Mucosa of descending colon (tissue), 3 donors: ENCODE results near the gene DST. TPM values are rescaled to one million over a fixed set of nuclear protein-coding genes. Genes with fewer than 3 reads are reported as not detected.
"Not testable (repeated sequence)": the region's sequence is repeated elsewhere in the genome, so short reads cannot be mapped to it uniquely, and the experiment has no call there.

ENCODE experiments used
- ATAC-seq: fragments of 200-7000 bp; cut with Tn5 transposase; one replicate; pipeline ENCODE4 v1.9.1; 2020; ENCODE audit warnings: mild to moderate bottlenecking, moderate library complexity
- DNase-seq, 3 donors: peaks; one replicate each; pipeline ENCODE4 v3.0.0-alpha.2; 2020
- H3K36me3 ChIP-seq: fragments of 200-600 bp; one replicate; pipeline ENCODE4 v1.8.0; 2021; ENCODE audit warnings: low read depth, mild to moderate bottlenecking
- H3K4me1 ChIP-seq: fragments of 200-600 bp; one replicate; pipeline ENCODE4 v1.8.0; 2021; ENCODE audit warnings: low read depth, mild to moderate bottlenecking
- H3K4me3 ChIP-seq: fragments of 200-600 bp; one replicate; pipeline ENCODE4 v1.8.0; 2021; ENCODE audit warnings: mild to moderate bottlenecking
- H3K9me3 ChIP-seq: fragments of 200-600 bp; one replicate; pipeline ENCODE4 v1.8.0; 2021; ENCODE audit warnings: mild to moderate bottlenecking
- CTCF ChIP-seq: fragments of 200-600 bp; IDR thresholded peaks from one replicate; pipeline ENCODE4 v1.8.0; 2022; ENCODE audit warnings: antibody characterized with exemption, mild to moderate bottlenecking
- intact Hi-C, 2 donors: fragments of 100-400 bp; cut with DNase I in 1 of 2; cut with micrococcal nuclease in 1 of 2; formaldehyde crosslinking; loops; one replicate each; pipeline versions ENCODE4 v1.11.0 to v1.11.1; 2022; cut with DNase I, micrococcal nuclease
- total RNA-seq, 3 donors: library from RNA; stranded (reverse); fragmentation: NEBNext Ultra II Directional in 2 of 3; extraction: Animal tissue kit (Norgen Biotek cat#: 25700) in 2 of 3; gene quantifications; one replicate each; pipeline versions ENCODE4 v1.2.1 to v1.2.4, GENCODE V29; 2021 to 2023
- donor health status: DM: no; HTN: no; CAD: no; lungs with moderate emphysema.
- donor health status: DM: no; HTN: no; CAD: no.
- donor health status: DM: no; HTN: yes; CAD: no.

DST gene
- total RNA-seq, 3 donors from 2014 or later, result 208 to 580 (median 356) TPM

- DNase-seq, result no peak
- intact Hi-C loops, result no loop called here
- H3K4me3 ChIP-seq, result peak overlapping the region; percentile 1
- no peaks in the 10 kb centered on the region for H3K9me3 ChIP-seq
- peaks cover 17% of the 10 kb centered on the region for H3K4me1 ChIP-seq
- no peak for TF ChIP-seq CTCF
- peak; percentile 60 for ATAC-seq
- no peaks in the 10 kb centered on the region for H3K36me3 ChIP-seq
These were observed 28.5 kb upstream of the DST start for GRCh38 chr6:56671160-56671559.

GRCh38 chr6:56669041-56669440 is 26.4 kb upstream of the DST start:
- Histone ChIP-seq H3K9me3 (no peaks in the 10 kb centered on the region), H3K4me1 (peaks cover 17% of the 10 kb centered on the region), H3K4me3 (no peak overlapping the region), H3K36me3 (no peaks in the 10 kb centered on the region)
- no peak for TF ChIP-seq CTCF
- ATAC-seq (no peak), DNase-seq (no peak)
- intact Hi-C loops, result no loop called here

- TF ChIP-seq CTCF, result no peak
- ATAC-seq (no peak), DNase-seq (no peak)
- intact Hi-C loops, result no loop called here
- H3K9me3 ChIP-seq, result no peaks in the 10 kb centered on the region
- H3K4me3 ChIP-seq, result no peak overlapping the region
- H3K4me1 ChIP-seq, result peaks cover 17% of the 10 kb centered on the region
- H3K36me3 ChIP-seq, result no peaks in the 10 kb centered on the region
These were observed 25.5 kb upstream of the DST start for GRCh38 chr6:56668158-56668557.

GRCh38 chr6:56667336-56667735 is 24.6 kb upstream of the DST start:
- no peak for TF ChIP-seq CTCF
- ATAC-seq (no peak), DNase-seq (no peak)
- no peaks in the 10 kb centered on the region for H3K9me3 ChIP-seq
- intact Hi-C loops, result no loop called here
- peaks cover 14% of the 10 kb centered on the region for H3K4me1 ChIP-seq
- no peak overlapping the region for H3K4me3 ChIP-seq
- H3K36me3 ChIP-seq, result no peaks in the 10 kb centered on the region

- TF ChIP-seq CTCF, result no peak
- intact Hi-C loops, result no loop called here
- H3K36me3 ChIP-seq, result no peaks in the 10 kb centered on the region
- no peak overlapping the region for H3K4me3 ChIP-seq
- no peaks in the 10 kb centered on the region for H3K4me1 ChIP-seq
- DNase-seq (no peak), ATAC-seq (no peak)
- H3K9me3 ChIP-seq, result no peaks in the 10 kb centered on the region
These were observed 21.3 kb upstream of the DST start for GRCh38 chr6:56664029-56664428.

- H3K36me3 ChIP-seq, result no peaks in the 10 kb centered on the region
- H3K9me3 ChIP-seq, result no peaks in the 10 kb centered on the region
- peak in 1 of 3 donors; percentile 57 for DNase-seq
- intact Hi-C loops, result no loop called here
- peak; percentile 98 for ATAC-seq
- TF ChIP-seq CTCF, result no peak
- no peak overlapping the region for H3K4me3 ChIP-seq
- H3K4me1 ChIP-seq, result no peaks in the 10 kb centered on the region
These were observed 20.7 kb upstream of the DST start for GRCh38 chr6:56663344-56663743.

- intact Hi-C loops, H3K4me3 ChIP-seq, ATAC-seq, H3K4me1 ChIP-seq, H3K9me3 ChIP-seq, H3K36me3 ChIP-seq: not testable (repeated sequence)
- peak in 1 of 3 donors; percentile 31 for DNase-seq
These were observed 18.6 kb upstream of the DST start for GRCh38 chr6:56661338-56661737.
